HG02885 (cell line): ENCODE data around the gene TIPARP.

Experiments
- ATAC-seq: cut with Tn5 transposase; IDR thresholded peaks from one replicate; pipeline ENCODE4 v1.9.1; 2021; ENCODE audit warnings: mild to moderate bottlenecking; ENCODE audit not compliant: unreplicated experiment, poor library complexity

Gene TIPARP

DNA sequence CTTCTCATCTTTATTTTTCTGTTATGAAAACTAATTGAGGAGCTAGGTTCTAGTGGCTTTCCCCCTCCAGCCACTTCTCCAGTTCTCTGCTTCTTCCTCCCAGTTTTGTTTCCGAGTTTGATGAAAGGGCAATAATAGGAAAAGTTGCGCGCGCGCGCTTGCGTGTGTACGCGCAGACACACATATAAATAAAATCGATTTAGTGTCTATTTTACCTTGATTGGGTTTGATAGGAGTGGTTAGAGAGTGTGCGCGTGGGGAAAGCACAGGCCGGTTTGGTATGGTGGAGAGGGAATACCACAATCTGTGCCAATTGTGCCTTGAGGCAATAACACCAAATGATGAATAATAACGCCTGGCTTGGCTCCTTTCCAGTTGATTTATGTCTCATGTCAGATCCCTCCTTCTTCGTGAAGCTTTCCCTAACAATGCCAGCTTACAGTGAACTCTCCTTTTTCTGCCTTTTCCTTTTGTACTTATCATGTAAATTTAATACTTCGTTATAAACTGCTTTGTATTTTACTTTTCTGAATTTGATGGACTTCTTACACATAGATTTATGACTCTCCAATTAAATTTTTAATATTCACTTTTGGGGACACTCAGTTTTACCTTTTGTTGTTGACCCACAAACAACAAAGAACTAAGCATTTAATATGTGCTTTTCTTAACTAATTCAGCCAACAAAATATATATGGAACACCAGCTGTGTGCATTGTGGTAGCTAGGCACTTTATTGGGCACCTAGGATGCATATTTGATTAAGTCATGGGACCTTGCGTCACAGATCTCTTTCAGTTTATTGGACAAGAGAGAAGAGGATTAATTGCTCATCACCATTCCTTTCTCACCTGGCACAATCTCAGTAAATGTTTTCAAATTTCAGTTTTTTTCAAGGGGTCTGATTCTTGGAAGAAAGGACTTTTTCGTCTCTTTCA, 1.7 kb downstream of the TIPARP start:
- ATAC-seq: no peak

DNA sequence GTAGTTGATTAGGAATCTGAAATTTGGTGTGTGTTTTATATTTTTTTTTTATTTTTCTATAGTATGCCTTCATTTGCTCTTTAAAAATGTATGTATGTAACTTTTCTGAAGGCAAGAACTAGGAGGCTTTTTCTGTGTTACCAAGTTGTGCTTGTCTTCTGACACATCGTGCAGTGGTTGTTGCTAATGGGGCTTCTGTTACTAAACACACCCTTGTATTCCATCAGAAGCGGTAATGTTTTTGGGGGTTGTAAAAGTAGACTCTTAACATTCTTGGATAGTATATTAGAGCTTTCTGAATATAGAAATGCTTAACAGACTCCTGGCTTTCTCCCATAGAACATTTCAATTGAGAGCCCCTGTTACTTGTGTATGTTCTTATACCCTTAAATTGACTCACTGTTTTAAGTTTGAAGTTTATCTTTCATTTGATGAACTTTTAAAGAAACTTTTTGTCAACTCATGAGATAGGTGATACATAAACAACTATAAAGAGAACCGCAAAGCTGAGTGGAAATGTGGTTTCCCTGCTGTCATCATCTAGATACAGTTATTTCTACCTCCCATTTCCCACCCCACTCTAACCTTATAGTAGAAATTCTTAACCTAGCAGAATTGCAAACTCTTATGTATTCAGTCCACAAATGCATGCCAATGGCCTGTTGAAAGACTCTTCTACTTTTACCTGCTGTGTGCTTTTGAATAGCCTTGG, 2.5 kb downstream of the TIPARP start:
- no peak for ATAC-seq

DNA sequence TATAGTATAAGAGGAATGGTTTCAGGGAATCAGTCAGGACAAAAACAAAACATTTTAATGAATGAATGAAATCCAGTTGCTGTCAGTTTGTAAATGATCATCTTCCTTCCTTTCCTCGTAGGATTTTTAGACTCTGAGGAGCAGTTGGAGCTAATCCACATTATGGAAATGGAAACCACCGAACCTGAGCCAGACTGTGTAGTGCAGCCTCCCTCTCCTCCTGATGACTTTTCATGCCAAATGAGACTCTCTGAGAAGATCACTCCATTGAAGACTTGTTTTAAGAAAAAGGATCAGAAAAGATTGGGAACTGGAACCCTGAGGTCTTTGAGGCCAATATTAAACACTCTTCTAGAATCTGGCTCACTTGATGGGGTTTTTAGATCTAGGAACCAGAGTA, 3.1 kb downstream of the TIPARP start:
- no peak for ATAC-seq

DNA sequence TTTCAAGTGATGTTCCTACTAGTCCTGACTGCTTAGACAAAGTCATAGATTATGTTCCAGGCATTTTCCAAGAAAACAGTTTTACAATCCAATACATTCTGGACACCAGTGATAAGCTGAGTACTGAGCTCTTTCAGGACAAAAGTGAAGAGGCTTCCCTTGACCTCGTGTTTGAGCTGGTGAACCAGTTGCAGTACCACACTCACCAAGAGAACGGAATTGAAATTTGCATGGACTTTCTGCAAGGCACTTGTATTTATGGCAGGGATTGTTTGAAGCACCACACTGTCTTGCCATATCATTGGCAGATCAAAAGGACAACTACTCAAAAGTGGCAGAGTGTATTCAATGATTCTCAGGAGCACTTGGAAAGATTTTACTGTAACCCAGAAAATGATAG, 3.8 kb downstream of the TIPARP start:
- no peak for ATAC-seq

DNA sequence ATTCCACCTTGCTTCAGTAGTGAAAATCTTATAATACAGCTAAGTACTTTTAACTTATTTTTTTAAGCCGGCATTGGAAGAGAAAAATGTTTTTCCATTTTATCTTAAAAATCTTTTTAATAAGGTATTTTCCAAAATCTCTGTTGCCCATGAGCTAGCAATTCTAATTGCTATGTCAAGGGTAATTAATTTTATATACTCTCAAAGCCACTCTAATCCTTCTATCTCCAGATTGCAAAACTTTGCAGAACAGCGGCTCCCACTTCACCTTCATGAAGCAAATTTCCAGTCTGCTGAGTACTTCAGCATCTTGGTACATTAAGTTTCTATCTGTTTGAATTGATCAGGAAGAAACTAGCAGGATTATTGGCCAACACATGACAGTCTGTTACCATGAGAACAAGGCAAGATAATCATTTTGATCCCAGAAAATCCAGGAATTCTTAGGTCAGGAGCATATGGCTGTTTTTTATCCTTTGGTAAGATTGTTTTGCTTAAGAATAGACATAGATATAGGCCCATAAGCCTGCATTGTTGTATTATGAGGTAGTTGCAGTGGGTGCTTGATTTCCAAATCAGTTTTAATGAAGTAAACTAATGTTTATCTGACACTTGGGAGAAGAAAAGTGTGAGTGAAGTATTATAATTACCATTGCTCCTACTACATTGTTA, 6.0 kb downstream of the TIPARP start:
- ATAC-seq: no peak

DNA sequence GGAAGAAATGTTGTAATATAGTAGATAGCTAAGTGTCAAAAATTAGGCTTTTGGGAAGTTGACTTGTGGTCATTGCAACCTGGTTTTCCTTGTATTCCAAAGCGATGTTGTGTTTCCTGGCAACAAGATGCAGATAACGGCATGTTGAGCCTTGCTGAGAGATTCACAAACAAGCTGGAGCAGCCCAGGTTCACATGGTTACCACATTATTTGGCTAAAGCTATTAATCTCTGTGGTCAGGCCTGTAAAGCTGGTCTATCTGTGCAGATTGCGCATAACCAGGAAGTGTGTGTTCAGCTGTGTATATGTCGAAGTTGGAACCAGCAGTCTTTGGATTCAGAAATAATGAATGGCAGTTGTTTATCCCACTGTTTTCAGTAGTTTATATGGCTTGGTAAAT, 6.6 kb downstream of the TIPARP start:
- ATAC-seq: peak; percentile 80

DNA sequence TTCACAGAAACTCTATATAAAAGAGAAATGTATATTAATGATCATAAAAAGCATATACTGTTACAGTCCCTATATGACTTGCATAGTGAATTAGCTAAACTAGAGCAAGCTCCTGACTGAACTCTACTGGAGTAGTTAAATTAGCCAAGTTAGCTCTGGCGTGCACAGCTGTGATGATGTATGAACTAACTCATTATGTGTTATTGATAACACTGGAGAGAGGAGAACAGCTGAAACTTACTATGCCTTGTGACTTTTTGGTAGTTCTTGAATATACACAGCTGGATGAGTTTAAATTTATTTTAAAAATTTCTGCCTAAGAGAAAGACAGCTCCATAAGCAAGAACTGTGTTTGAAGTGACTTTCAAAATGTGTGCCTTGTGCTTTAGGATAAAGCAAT, 8.1 kb downstream of the TIPARP start:
- ATAC-seq: no peak

DNA sequence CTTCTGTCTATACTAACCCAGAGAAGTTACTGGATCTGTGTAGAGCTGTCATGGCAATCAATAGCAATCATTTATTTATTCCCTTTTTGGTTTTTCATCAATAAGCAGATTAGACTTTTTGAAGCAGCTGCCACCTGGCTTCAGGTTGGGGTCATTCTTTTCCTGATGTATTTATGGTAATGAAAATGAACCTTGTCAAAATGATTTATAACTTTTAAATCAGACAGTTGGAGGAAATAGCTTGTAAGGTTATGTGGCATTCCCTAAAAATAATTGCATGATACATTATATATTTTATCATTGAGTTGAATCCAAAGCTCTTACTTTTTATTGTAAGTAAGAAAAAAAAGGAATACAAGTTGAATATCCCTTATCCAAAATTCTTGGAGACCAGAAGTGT, 8.6 kb downstream of the TIPARP start:
- no peak for ATAC-seq

DNA sequence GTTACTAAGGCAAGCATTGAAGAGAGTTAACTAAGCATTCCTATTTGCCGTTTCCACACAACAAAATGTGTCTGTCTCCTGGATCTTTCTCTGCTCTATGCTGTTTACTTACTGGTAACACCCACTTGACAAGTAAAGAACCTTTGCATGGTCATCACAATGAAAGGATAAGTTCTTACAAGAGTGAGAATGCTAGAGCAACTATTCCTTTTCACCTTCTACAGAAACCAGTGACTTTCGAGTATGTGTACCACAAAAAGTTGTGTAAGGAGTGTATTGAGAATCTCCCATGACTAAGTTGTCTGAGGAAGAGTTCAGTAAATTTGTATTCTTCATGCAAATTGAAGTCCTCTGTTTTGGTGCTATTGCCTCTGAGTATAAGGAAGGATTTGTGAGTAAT, 10.8 kb downstream of the TIPARP start:
- ATAC-seq: no peak

DNA sequence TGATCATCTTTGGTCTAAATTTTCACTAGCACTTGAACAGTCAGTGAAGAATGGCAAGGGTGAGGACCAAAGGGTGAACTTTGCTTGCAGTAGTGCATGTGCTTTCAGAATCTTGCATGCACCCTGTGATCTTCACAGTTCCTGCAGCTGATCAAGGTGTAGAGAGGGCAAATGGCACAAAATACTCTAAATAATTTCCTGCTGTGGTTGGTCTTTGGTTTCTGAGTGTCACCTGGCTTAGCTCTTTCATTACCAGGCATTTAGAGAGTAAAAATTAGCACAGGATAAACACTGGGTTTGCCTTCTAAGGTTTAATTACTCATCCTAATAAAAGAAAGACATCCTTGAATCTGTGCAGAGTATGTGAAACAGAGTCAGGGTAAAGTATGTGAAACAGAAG, 11.4 kb downstream of the TIPARP start:
- peak; percentile 39 for ATAC-seq

DNA sequence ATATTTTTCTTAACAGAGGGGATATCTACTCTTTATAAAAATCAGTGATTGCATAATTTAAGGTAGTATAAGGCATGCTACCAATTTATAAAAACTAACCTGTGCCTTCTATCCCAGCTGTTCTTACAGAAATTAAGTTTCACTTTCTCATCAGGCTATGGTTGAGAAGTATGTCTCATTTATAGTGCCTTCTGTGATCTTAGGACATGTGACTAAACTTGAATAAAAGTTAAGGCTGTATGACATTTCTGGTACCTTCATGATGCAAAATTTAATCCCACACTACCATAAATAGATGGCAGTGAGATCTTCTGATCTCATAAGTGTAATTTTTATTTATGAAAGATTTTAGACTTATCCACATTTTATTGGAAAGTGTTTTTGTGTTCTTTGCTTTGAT, 12.6 kb downstream of the TIPARP start:
- peak; percentile 37 for ATAC-seq

DNA sequence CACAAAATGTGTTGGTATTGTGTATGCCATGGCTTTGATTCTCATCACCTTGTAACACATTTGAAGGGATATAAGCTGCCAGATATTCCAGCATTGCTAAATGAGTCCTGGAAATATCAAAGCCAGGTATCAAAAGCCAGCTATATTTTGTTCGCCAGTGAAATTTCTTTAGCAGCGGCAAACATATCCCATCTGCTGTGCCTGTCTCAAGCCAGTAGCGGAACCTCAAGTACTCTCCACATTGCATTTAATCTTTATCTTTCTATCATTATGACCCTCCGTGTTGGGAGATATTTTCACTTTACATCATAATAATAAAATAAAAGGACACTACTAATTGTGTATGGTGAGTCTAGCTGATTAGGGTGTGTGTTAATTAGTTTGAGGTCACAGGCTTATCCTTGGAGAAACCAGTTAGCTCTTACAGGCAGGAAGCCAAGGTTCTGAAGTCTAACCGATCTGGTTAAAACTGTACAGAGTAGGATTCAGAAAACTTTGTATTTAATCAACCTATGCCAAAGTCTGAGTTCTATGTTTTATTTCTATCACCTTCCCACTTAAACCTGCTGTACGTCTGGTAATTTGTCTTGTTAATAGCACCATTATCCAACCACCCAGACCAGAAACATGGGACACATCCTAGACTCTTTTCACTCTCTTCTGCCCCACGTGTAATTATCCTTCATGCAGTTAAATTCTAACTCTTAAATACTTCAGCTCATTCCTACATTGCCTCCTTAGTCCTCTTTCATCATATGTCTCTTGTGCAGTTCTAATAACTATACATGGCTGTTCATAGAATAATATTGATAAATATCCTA, 14.5 kb downstream of the TIPARP start:
- ATAC-seq: no peak

DNA sequence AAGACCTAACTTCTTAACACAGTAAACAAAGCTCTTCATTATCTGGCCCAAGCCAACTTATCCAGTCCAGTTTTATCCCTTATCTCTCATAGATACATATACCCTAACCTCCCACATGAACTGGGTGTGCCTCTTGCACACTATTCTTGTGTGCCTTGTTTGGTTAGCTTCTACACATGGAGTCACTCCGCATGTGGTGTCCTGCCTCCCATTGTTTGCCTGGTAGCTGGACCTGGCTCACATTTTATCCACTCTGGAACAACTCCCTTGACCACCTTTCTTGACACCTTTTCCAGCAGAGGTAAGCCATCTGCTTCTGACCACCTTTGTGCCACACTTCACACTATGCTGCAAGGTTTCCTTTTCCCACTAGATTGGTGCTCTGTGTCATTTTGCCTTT, 15.2 kb downstream of the TIPARP start:
- peak; percentile 12 for ATAC-seq

DNA sequence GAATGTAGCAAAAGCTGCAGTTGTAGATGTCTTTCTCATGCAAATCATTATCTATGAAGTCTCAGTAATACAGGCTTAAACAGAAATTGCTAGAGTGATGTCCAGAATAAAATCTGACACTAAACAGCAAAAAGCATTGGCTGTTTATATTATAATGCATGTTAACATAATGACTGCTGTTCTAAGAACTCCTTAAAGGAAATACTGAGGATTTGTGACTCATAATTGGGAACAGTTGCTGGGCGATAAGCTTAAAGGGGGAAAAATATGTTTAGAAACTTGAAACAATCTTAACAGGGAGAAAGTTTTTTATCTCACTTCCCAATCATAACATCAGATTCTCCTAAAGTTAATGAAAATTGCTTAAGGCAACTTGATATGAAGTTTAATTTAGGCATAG, 17.5 kb downstream of the TIPARP start:
- ATAC-seq: no peak

DNA sequence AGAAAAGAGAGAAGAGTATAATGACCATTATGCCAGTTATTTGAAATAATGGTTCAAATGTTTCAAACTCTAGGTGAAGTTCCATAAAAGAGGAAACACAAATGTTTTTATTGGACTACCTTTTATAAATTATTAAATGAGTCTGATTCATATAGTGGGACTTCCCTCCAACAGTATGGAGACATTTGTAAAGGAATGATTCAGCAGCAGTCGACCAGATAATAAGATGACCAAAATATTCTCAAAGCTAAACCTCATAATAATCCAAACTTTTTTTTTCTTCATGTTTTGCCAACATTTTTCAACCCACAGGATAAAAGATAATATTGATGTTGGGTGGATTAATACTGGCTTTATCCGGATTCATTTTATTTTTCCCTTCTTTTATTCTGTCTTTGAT, 18.8 kb downstream of the TIPARP start:
- ATAC-seq: no peak

DNA sequence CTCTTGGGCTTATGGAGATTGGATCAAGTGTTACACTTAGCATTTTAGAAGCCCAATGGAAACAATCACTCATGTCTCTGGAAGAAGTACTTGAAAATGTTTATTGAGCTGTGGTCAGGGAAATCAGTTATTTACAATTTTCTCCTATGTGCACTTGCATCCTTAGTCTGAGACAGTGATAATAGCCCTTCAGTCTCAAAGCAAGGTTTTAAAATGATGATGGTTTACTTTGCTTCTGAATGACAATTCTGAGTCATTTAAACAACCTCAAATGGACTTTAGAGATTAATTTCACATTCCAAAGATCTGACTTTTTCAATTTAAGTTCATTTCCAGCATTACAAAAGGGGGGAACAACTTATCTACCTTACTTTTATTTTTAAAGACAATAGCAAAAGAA, 20.1 kb downstream of the TIPARP start:
- no peak for ATAC-seq

DNA sequence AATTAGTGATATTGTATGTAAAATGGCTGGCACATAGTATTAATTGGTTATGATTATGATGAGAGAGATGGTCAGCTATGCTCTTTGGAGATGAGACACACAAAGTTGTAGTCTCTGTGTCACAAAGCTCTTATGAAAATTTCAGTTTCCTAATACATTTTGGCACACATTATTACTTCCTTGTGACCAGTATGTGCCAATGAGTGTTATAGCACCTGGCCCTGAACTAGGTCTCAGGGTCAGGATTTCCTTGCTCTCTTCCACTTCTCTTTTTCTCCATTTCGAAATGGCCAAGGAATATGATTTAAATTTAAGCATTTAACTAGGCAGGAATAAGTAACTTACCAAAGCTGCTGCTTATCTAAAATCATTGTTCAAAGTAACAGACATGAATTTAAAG, 28.0 kb downstream of the TIPARP start:
- ATAC-seq: no peak

DNA sequence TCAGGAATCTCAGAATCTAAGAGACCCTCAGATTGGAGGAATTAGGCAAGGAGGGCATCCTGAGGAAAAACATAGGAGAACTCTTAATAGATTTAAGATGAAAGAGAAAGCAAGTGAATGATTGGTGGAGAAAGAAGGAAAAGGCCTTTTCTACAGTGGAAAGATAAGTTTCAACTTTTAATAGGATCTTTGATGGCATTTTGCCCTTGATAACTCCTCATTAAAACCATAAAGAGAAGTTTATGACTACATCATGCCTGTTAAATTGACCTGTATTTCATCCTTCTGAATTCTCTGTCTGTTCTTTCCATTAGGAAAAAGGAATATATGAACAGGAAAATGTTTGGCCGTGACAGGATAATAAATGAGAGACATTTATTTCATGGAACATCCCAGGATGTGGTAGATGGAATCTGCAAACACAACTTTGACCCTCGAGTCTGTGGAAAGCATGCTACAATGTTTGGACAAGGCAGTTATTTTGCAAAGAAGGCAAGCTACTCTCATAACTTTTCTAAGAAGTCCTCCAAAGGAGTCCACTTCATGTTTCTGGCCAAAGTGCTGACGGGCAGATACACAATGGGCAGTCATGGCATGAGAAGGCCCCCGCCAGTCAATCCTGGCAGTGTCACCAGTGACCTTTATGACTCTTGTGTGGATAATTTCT, 30.1 kb downstream of the TIPARP start:
- no peak for ATAC-seq

DNA sequence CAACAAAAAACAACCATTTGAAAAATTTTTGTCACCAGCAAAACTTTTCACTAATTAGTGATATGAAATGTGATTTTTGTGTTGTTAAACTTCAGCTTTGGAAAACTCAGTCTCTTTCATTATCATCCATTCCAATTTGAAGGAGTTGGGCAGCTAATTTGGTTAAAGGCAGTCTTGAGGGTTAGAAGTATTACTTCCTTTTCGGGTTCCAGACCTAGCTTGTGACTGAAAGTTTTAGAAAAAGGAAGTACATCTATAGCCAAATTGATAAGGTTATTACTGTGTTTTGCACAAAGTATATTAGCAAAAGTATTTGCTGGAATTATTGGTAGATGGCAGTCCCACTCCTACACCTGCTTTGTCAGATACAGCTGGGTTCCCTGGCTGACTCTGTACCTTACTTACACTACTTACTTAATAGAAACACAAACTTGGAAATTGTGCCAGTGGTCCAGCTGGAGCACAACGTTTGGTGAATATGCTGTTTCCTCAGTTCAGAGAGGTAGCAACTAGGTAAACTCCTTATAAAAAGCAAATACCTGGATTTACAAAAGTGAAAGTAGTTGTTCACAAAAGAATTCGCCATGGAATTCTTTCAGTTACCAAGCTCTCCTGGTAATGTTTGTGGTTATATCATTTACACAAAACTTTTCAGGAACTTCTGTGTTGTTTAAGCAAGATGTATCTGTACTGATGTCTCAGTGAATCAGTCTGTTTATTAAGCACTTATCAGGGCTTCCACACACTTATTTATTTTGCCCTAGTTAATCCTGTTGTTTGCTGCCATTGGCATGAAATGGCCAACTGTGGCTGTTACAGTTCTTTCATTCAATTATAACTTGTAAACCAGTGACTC, 31.6 kb downstream of the TIPARP start:
- ATAC-seq: peak; percentile 78
